Smooth muscle cell (in vitro differentiated cells): Measurements from ENCODE around the gene CSTF1. TPM values are rescaled to one million over a fixed set of nuclear protein-coding genes. Genes with fewer than 3 reads are reported as not detected.

Source experiments
- DNase-seq: peaks from one replicate; lab custom pipeline; 2025; ENCODE audit not compliant: unreplicated experiment; lab: John Stamatoyannopoulos, UW
- H2AFZ ChIP-seq: fragments of 200-600 bp; sonication (generic); 2 replicates; pipeline ENCODE4 v1.6.0; 2016; ENCODE audit warnings: antibody characterized with exemption, low read depth, mild to moderate bottlenecking
- H3F3A ChIP-seq: fragments of 200-600 bp; sonication (generic); 2 replicates; pipeline ENCODE4 v1.6.0; 2017; ENCODE audit warnings: antibody characterized with exemption, low read depth
- H3K27ac ChIP-seq: fragments of 200-600 bp; sonication (generic); 2 replicates; pipeline ENCODE4 v1.5.1; 2016; ENCODE audit warnings: low read depth, mild to moderate bottlenecking
- H3K27me3 ChIP-seq: fragments of 200-600 bp; sonication (generic); 2 replicates; pipeline ENCODE4 v1.6.1; 2016; ENCODE audit warnings: low read depth, mild to moderate bottlenecking
- H3K36me3 ChIP-seq: fragments of 200-600 bp; sonication (generic); 2 replicates; pipeline ENCODE4 v1.5.1; 2016; ENCODE audit warnings: low read depth
- H3K4me1 ChIP-seq: fragments of 200-600 bp; sonication (generic); 2 replicates; pipeline ENCODE4 v1.5.1; 2016; ENCODE audit warnings: low read depth
- H3K4me2 ChIP-seq: fragments of 200-600 bp; sonication (generic); 2 replicates; pipeline ENCODE4 v1.6.0; 2016; ENCODE audit warnings: mild to moderate bottlenecking
- H3K4me3 ChIP-seq: fragments of 200-600 bp; sonication (generic); 2 replicates; pipeline ENCODE4 v1.5.1; 2016; ENCODE audit warnings: mild to moderate bottlenecking
- H3K79me2 ChIP-seq: fragments of 200-600 bp; sonication (generic); 2 replicates; pipeline ENCODE4 v1.6.0; 2016; ENCODE audit warnings: low read depth, mild to moderate bottlenecking
- H3K9ac ChIP-seq: fragments of 200-600 bp; sonication (generic); 2 replicates; pipeline ENCODE4 v1.6.0; 2016; ENCODE audit warnings: low read depth
- H3K9me3 ChIP-seq: fragments of 200-600 bp; sonication (generic); replicated peaks from 2 replicates; pipeline ENCODE4 v1.5.1; 2016; ENCODE audit warnings: low read depth
- H4K20me1 ChIP-seq: fragments of 200-600 bp; sonication (generic); 2 replicates; pipeline ENCODE4 v1.6.0; 2016; ENCODE audit warnings: low read depth
- CTCF ChIP-seq: fragments of 200-600 bp; sonication (generic); IDR thresholded peaks from 2 replicates; pipeline ENCODE4 v1.5.1; 2017; ENCODE audit warnings: borderline replicate concordance, mild to moderate bottlenecking, antibody characterized with exemption; ENCODE audit not compliant: insufficient read depth, poor library complexity, severe bottlenecking
- WGBS: methylation state at CpG from one replicate; pipeline ENCODE4 v1.1.7; 2016; ENCODE audit warnings: low lambda C conversion rate; 5-methylcytosine and 5-hydroxymethylcytosine counted together
- polyA plus RNA-seq: library from polyadenylated mRNA; unstranded; fragments of >200 nt; fragmentation: Nextera tagmentation; extraction: Ambion mirVana; gene quantifications from 2 replicates; pipeline ENCODE4 v1.2.1, GENCODE V29; 2016
- total RNA-seq: library from RNA; depleted of rRNA; stranded (reverse); fragments of >200 nt; gene quantifications from 2 replicates; pipeline ENCODE4 v1.2.3, GENCODE V29; 2014

CSTF1 gene
- total and polyA plus RNA-seq, 2 experiments from 2014 or later, result 27.8 to 38.5 TPM

DNA sequence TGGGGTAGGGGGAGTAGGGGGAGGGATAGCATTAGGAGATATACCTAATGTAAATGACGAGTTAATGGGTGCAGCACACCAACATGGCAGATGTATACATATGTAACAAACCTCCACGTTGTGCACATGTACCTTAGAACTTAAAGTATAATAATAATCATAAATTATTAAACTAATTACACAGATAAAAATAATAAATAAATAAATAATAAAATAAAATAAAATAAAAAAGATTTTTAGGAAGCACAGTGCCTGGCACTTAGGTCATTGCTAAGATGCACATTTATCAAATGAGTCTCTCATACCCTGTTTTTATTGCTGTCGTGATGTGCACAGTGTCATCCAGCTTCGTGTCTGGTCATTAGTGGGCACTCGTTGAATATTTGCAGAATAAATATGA lies 57.0 kb downstream of the CSTF1 start:
- no peak overlapping the region for H3K4me3 ChIP-seq
- H3K4me1 ChIP-seq, result no peaks in the 10 kb centered on the region
- no peaks in the 10 kb centered on the region for H3K27me3 ChIP-seq
- H3K4me2 ChIP-seq, result no peak overlapping the region
- H3K9ac ChIP-seq, result no peak overlapping the region
- no peaks in the 10 kb centered on the region for H4K20me1 ChIP-seq
- no peaks in the 10 kb centered on the region for H3K36me3 ChIP-seq
- H3K9me3 ChIP-seq, result no peaks in the 10 kb centered on the region
- H3F3A ChIP-seq, result no peaks in the 10 kb centered on the region
- no peak for TF ChIP-seq CTCF
- no peak overlapping the region for H2AFZ ChIP-seq
- no peak overlapping the region for H3K27ac ChIP-seq
- no peak for DNase-seq
- no peaks in the 10 kb centered on the region for H3K79me2 ChIP-seq
- WGBS, result 94% methylated on average over 5 of the region's 5 CpGs

- H3K27me3 ChIP-seq, result no peaks in the 10 kb centered on the region
- no peaks in the 10 kb centered on the region for H3K9me3 ChIP-seq
- H3K79me2 ChIP-seq, result no peaks in the 10 kb centered on the region
- no peaks in the 10 kb centered on the region for H4K20me1 ChIP-seq
- no peak overlapping the region for H2AFZ ChIP-seq
- H3F3A ChIP-seq, result no peaks in the 10 kb centered on the region
- no peak overlapping the region for H3K9ac ChIP-seq
- no peaks in the 10 kb centered on the region for H3K36me3 ChIP-seq
- TF ChIP-seq CTCF, result no peak
- H3K4me3 ChIP-seq, result no peak overlapping the region
- H3K27ac ChIP-seq, result no peak overlapping the region
- H3K4me1 ChIP-seq, result no peaks in the 10 kb centered on the region
- H3K4me2 ChIP-seq, result no peak overlapping the region
- WGBS, result 46% methylated on average over 13 of the region's 13 CpGs
- no peak for DNase-seq
These were observed 58.8 kb downstream of the CSTF1 start for GRCh38 chr20:56451056-56451765.

GRCh38 chr20:56453352-56453751 lies 60.9 kb downstream of the CSTF1 start:
- no peaks in the 10 kb centered on the region for H3F3A ChIP-seq
- no peaks in the 10 kb centered on the region for H3K36me3 ChIP-seq
- H3K4me3 ChIP-seq, result no peak overlapping the region
- no peak overlapping the region for H2AFZ ChIP-seq
- no peaks in the 10 kb centered on the region for H4K20me1 ChIP-seq
- no peaks in the 10 kb centered on the region for H3K27me3 ChIP-seq
- TF ChIP-seq CTCF, result no peak
- no peak for DNase-seq
- no peak overlapping the region for H3K27ac ChIP-seq
- H3K79me2 ChIP-seq, result no peaks in the 10 kb centered on the region
- WGBS, result 87% methylated on average over 5 of the region's 5 CpGs
- H3K9me3 ChIP-seq, result no peaks in the 10 kb centered on the region
- no peak overlapping the region for H3K4me2 ChIP-seq
- H3K9ac ChIP-seq, result no peak overlapping the region
- no peaks in the 10 kb centered on the region for H3K4me1 ChIP-seq

- Histone ChIP-seq H3K27me3 (no peaks in the 10 kb centered on the region), H4K20me1 (no peaks in the 10 kb centered on the region), H3K27ac (no peak overlapping the region), H3K4me2 (no peak overlapping the region), H3K9ac (no peak overlapping the region), H3K9me3 (no peaks in the 10 kb centered on the region), H3K79me2 (no peaks in the 10 kb centered on the region), H3F3A (no peaks in the 10 kb centered on the region), H3K36me3 (no peaks in the 10 kb centered on the region), H3K4me3 (no peak overlapping the region), H3K4me1 (no peaks in the 10 kb centered on the region), H2AFZ (no peak overlapping the region)
- DNase-seq, result no peak
- WGBS, result 87% methylated on average over 7 of the region's 7 CpGs
- TF ChIP-seq CTCF, result no peak
These were observed 62.3 kb downstream of the CSTF1 start for GRCh38 chr20:56454754-56455153.
